ENCODE results near the gene SPEN.
A peak's percentile ranks its signal among the peaks of the same experiment; 100 is the strongest.
"Not testable (repeated sequence)": the region's sequence is repeated elsewhere in the genome, so short reads cannot be mapped to it uniquely, and the experiment has no call there.

Gene SPEN

GRCh38 chr1:15966081-15966955, 118.8 kb downstream of the SPEN start:
- Mint-ChIP-seq H3K36me3 (ENCODE audit: low read depth) (peaks cover 58% of the 10 kb centered on the region), H3K9me3 (peaks cover 3% of the 10 kb centered on the region), H3K27ac (peak overlapping the region; percentile 99), H3K27me3 (no peaks in the 10 kb centered on the region), H3K4me1 (ENCODE audit: low read depth) (peaks cover 92% of the 10 kb centered on the region), H3K4me3 (peak overlapping the region; percentile 84)

GRCh38 chr1:15966956-15967344, 119.4 kb downstream of the SPEN start:
- peak overlapping the region; percentile 55 for H3K4me3 Mint-ChIP-seq

GRCh38 chr1:15968172-15968571, 120.7 kb downstream of the SPEN start:
- H3K9me3 Mint-ChIP-seq, result peaks cover 3% of the 10 kb centered on the region
- peaks cover 90% of the 10 kb centered on the region for H3K4me1 Mint-ChIP-seq (ENCODE audit: low read depth)
- no peaks in the 10 kb centered on the region for H3K27me3 Mint-ChIP-seq
- H3K4me3 Mint-ChIP-seq, result peak overlapping the region; percentile 14
- peak overlapping the region; percentile 99 for H3K27ac Mint-ChIP-seq
- peaks cover 66% of the 10 kb centered on the region for H3K36me3 Mint-ChIP-seq (ENCODE audit: low read depth)

More at GRCh38 chr1:15966956-15967344, 119.4 kb downstream of the SPEN start:
- no peaks in the 10 kb centered on the region for H3K27me3 Mint-ChIP-seq
- H3K27ac Mint-ChIP-seq, result peak overlapping the region; percentile 99
- peaks cover 90% of the 10 kb centered on the region for H3K4me1 Mint-ChIP-seq (ENCODE audit: low read depth)
- peaks cover 3% of the 10 kb centered on the region for H3K9me3 Mint-ChIP-seq
- peaks cover 54% of the 10 kb centered on the region for H3K36me3 Mint-ChIP-seq (ENCODE audit: low read depth)

- no peak overlapping the region for H3K27ac Mint-ChIP-seq
- no peaks in the 10 kb centered on the region for H3K27me3 Mint-ChIP-seq
- peaks cover 3% of the 10 kb centered on the region for H3K9me3 Mint-ChIP-seq
- peaks cover 90% of the 10 kb centered on the region for H3K4me1 Mint-ChIP-seq (ENCODE audit: low read depth)
- peaks cover 72% of the 10 kb centered on the region for H3K36me3 Mint-ChIP-seq (ENCODE audit: low read depth)
- no peak overlapping the region for H3K4me3 Mint-ChIP-seq
Observed at GRCh38 chr1:15969321-15969880, 121.9 kb downstream of the SPEN start.

- H3K27me3 Mint-ChIP-seq, result no peaks in the 10 kb centered on the region
- peaks cover 3% of the 10 kb centered on the region for H3K9me3 Mint-ChIP-seq
- no peak overlapping the region for H3K4me3 Mint-ChIP-seq
- peaks cover 65% of the 10 kb centered on the region for H3K36me3 Mint-ChIP-seq (ENCODE audit: low read depth)
- H3K4me1 Mint-ChIP-seq (ENCODE audit: low read depth), result peaks cover 84% of the 10 kb centered on the region
- no peak overlapping the region for H3K27ac Mint-ChIP-seq
Observed at GRCh38 chr1:15970911-15971310, 123.4 kb downstream of the SPEN start.

GRCh38 chr1:15972409-15972808, 124.9 kb downstream of the SPEN start:
- H3K4me3 Mint-ChIP-seq, result no peak overlapping the region
- peak overlapping the region; percentile 28 for H3K27ac Mint-ChIP-seq
- H3K4me1 Mint-ChIP-seq (ENCODE audit: low read depth), result peaks cover 80% of the 10 kb centered on the region
- peaks cover 59% of the 10 kb centered on the region for H3K36me3 Mint-ChIP-seq (ENCODE audit: low read depth)
- H3K27me3 Mint-ChIP-seq, result no peaks in the 10 kb centered on the region
- H3K9me3 Mint-ChIP-seq, result peaks cover 3% of the 10 kb centered on the region

- peaks cover 46% of the 10 kb centered on the region for H3K36me3 Mint-ChIP-seq (ENCODE audit: low read depth)
- peaks cover 3% of the 10 kb centered on the region for H3K9me3 Mint-ChIP-seq
- no peaks in the 10 kb centered on the region for H3K27me3 Mint-ChIP-seq
- H3K4me3 Mint-ChIP-seq, result peak overlapping the region; percentile 6
- H3K4me1 Mint-ChIP-seq (ENCODE audit: low read depth), result peaks cover 66% of the 10 kb centered on the region
- H3K27ac Mint-ChIP-seq, result peak overlapping the region; percentile 36
Observed at GRCh38 chr1:15973772-15974171, 126.3 kb downstream of the SPEN start.

GRCh38 chr1:15974855-15975254, 127.3 kb downstream of the SPEN start:
- H3K4me3 Mint-ChIP-seq, result peak overlapping the region; percentile 88
- H3K9me3 Mint-ChIP-seq, result peaks cover 3% of the 10 kb centered on the region
- H3K27me3 Mint-ChIP-seq, result no peaks in the 10 kb centered on the region
- peak overlapping the region; percentile 93 for H3K27ac Mint-ChIP-seq
- H3K4me1 Mint-ChIP-seq (ENCODE audit: low read depth), result peaks cover 67% of the 10 kb centered on the region
- peaks cover 36% of the 10 kb centered on the region for H3K36me3 Mint-ChIP-seq (ENCODE audit: low read depth)

- Mint-ChIP-seq H3K27me3 (no peaks in the 10 kb centered on the region), H3K4me1 (ENCODE audit: low read depth) (peaks cover 61% of the 10 kb centered on the region), H3K4me3 (peak overlapping the region; percentile 88), H3K9me3 (no peaks in the 10 kb centered on the region), H3K36me3 (ENCODE audit: low read depth) (peaks cover 31% of the 10 kb centered on the region), H3K27ac (peak overlapping the region; percentile 93)
Observed at GRCh38 chr1:15975358-15975804, 127.9 kb downstream of the SPEN start.

- H3K9me3 Mint-ChIP-seq, result no peaks in the 10 kb centered on the region
- H3K4me3 Mint-ChIP-seq, result peak within 1 kb of the TSS; percentile 88
- no peaks in the 10 kb centered on the region for H3K27me3 Mint-ChIP-seq
- H3K27ac Mint-ChIP-seq, result peak within 1 kb of the TSS; percentile 93
- peaks cover 57% of the 10 kb centered on the region for H3K4me1 Mint-ChIP-seq (ENCODE audit: low read depth)
- H3K36me3 Mint-ChIP-seq (ENCODE audit: low read depth), result peaks cover 25% of the 10 kb centered on the region
Observed at GRCh38 chr1:15975805-15976680, 128.5 kb downstream of the SPEN start, which contains the start of gene ZBTB17. Gene ZBTB17 (minus strand): TSS chr1:15976101. CDS start chr1:15948495, 27,606 bp downstream.

- not testable (repeated sequence) for H3K4me3 Mint-ChIP-seq, H3K9me3 Mint-ChIP-seq, H3K27me3 Mint-ChIP-seq, H3K27ac Mint-ChIP-seq
- Mint-ChIP-seq H3K36me3 (ENCODE audit: low read depth) (peaks cover 13% of the 10 kb centered on the region), H3K4me1 (ENCODE audit: low read depth) (peaks cover 42% of the 10 kb centered on the region)
Observed at GRCh38 chr1:15977947-15978346, 130.4 kb downstream of the SPEN start.

- Mint-ChIP-seq H3K27ac (no peak overlapping the region), H3K4me1 (ENCODE audit: low read depth) (peaks cover 46% of the 10 kb centered on the region), H3K9me3 (peaks cover 8% of the 10 kb centered on the region), H3K36me3 (ENCODE audit: low read depth) (no peaks in the 10 kb centered on the region), H3K4me3 (no peak overlapping the region), H3K27me3 (no peaks in the 10 kb centered on the region)
Observed at GRCh38 chr1:15981679-15982078, 134.2 kb downstream of the SPEN start.

GRCh38 chr1:15983275-15983674, 135.8 kb downstream of the SPEN start:
- Mint-ChIP-seq H3K27me3 (no peaks in the 10 kb centered on the region), H3K27ac (no peak overlapping the region), H3K9me3 (peaks cover 8% of the 10 kb centered on the region), H3K36me3 (ENCODE audit: low read depth) (no peaks in the 10 kb centered on the region), H3K4me1 (ENCODE audit: low read depth) (peaks cover 43% of the 10 kb centered on the region), H3K4me3 (no peak overlapping the region)

- Mint-ChIP-seq H3K27ac (peak overlapping the region; percentile 15), H3K27me3 (no peaks in the 10 kb centered on the region), H3K9me3 (peaks cover 8% of the 10 kb centered on the region), H3K4me1 (ENCODE audit: low read depth) (peaks cover 36% of the 10 kb centered on the region), H3K36me3 (ENCODE audit: low read depth) (no peaks in the 10 kb centered on the region), H3K4me3 (no peak overlapping the region)
Observed at GRCh38 chr1:15985611-15986297, 138.2 kb downstream of the SPEN start.

Measured in stimulated activated naive CD8-positive, alpha-beta T cell treated with anti-CD3 and anti-CD28 coated beads, Interleukin-15, Interleukin-2, amounts not matched to agents 100 ng/mL and 50 ng/mL, for 24 hours (primary cell).